ENCODE measurements around the gene SNCAIP. TPM values are rescaled to one million over a fixed set of nuclear protein-coding genes. Genes with fewer than 3 reads are reported as not detected.
"Not testable (repeated sequence)": the region's sequence is repeated elsewhere in the genome, so short reads cannot be mapped to it uniquely, and the experiment has no call there.

Gene SNCAIP
- total and polyA plus RNA-seq, 8 donors: 0.45 to 10.6 (median 2.6) TPM; not detected in 1

GRCh38 chr5:122374110-122374509, 62.1 kb downstream of the SNCAIP start:
- no peaks in the 10 kb centered on the region for H3K27me3 ChIP-seq
- H3K36me3 ChIP-seq: no peaks in the 10 kb centered on the region
- H3K9me3 ChIP-seq: no peaks in the 10 kb centered on the region
- no peak overlapping the region for H3K27ac ChIP-seq
- no peak for DNase-seq
- intact Hi-C loops (cut with DNase I; ENCODE audit: low total_unique reads): no loop called here
- TF ChIP-seq POLR2AphosphoS5 (IDR thresholded peaks at IDR 0.05) (no peak), EP300 (IDR thresholded peaks at IDR 0.05) (no peak), CTCF (IDR thresholded peaks at IDR 0.05) (no peak), POLR2A (IDR thresholded peaks at IDR 0.05) (no peak)
- peaks cover 0 to 24% (median 0%) of the 10 kb centered on the region in 4 donors for H3K4me1 ChIP-seq
- no peak overlapping the region for H3K4me3 ChIP-seq

- no peak overlapping the region for H3K4me3 ChIP-seq
- no peaks in the 10 kb centered on the region for H3K27me3 ChIP-seq
- H3K9me3 ChIP-seq: no peaks in the 10 kb centered on the region
- H3K36me3 ChIP-seq: no peaks in the 10 kb centered on the region
- WGBS, 5 donors: 62 to 79% (median 71%) methylated on average over 2 of the region's 2 CpGs
- TF ChIP-seq POLR2A (IDR thresholded peaks at IDR 0.05): no peak
- no peak for TF ChIP-seq POLR2AphosphoS5 (IDR thresholded peaks at IDR 0.05)
- no peak for TF ChIP-seq CTCF (IDR thresholded peaks at IDR 0.05)
- no peak for TF ChIP-seq EP300 (IDR thresholded peaks at IDR 0.05)
- H3K4me1 ChIP-seq: peaks cover 0 to 17% (median 0%) of the 10 kb centered on the region in 4 donors
- no peak for DNase-seq
- intact Hi-C loops (cut with DNase I; ENCODE audit: low total_unique reads): no loop called here
- no peak overlapping the region for H3K27ac ChIP-seq
Measured at GRCh38 chr5:122375801-122376200, 63.8 kb downstream of the SNCAIP start.

- H3K4me1 ChIP-seq: peaks cover 0 to 17% (median 0%) of the 10 kb centered on the region in 4 donors
- H3K27me3 ChIP-seq: no peaks in the 10 kb centered on the region
- no peak overlapping the region for H3K27ac ChIP-seq
- H3K36me3 ChIP-seq: no peaks in the 10 kb centered on the region
- no peak for TF ChIP-seq CTCF (IDR thresholded peaks at IDR 0.05)
- TF ChIP-seq POLR2A (IDR thresholded peaks at IDR 0.05): no peak
- TF ChIP-seq EP300 (IDR thresholded peaks at IDR 0.05): no peak
- no peak for TF ChIP-seq POLR2AphosphoS5 (IDR thresholded peaks at IDR 0.05)
- no peak overlapping the region for H3K4me3 ChIP-seq
- intact Hi-C loops (cut with DNase I; ENCODE audit: low total_unique reads): no loop called here
- no peaks in the 10 kb centered on the region for H3K9me3 ChIP-seq
- peak in 1 of 2 donors; percentile 15 for DNase-seq
Measured at GRCh38 chr5:122376250-122376649, 64.2 kb downstream of the SNCAIP start.

- Histone ChIP-seq H3K4me3 (no peak overlapping the region), H3K4me1 (peaks cover 0 to 17% (median 0%) of the 10 kb centered on the region in 4 donors), H3K27ac (peak overlapping the region in 1 of 5 donors; percentile 5), H3K36me3 (no peaks in the 10 kb centered on the region), H3K27me3 (no peaks in the 10 kb centered on the region), H3K9me3 (no peaks in the 10 kb centered on the region)
- TF ChIP-seq POLR2A (IDR thresholded peaks at IDR 0.05) (no peak), EP300 (IDR thresholded peaks at IDR 0.05) (no peak), CTCF (IDR thresholded peaks at IDR 0.05) (no peak), POLR2AphosphoS5 (IDR thresholded peaks at IDR 0.05) (no peak)
- intact Hi-C loops (cut with DNase I; ENCODE audit: low total_unique reads): no loop called here
- WGBS, 5 donors: 69 to 81% (median 78%) methylated on average over 1 of the region's 1 CpG
- DNase-seq: no peak
Measured at GRCh38 chr5:122377026-122377425, 65.0 kb downstream of the SNCAIP start.

- WGBS, 5 donors: 78 to 90% (median 82%) methylated on average over 14 to 16 of the region's 16 CpGs
- H3K36me3 ChIP-seq; H3K4me3 ChIP-seq; H3K27me3 ChIP-seq; H3K9me3 ChIP-seq; DNase-seq; H3K4me1 ChIP-seq; intact Hi-C loops (cut with DNase I; ENCODE audit: low total_unique reads); H3K27ac ChIP-seq: not testable (repeated sequence)
Measured at GRCh38 chr5:122382938-122383337, 70.9 kb downstream of the SNCAIP start.

All from stomach (tissue), 9 donors.